Natural killer cell treated with Interleukin-12 subunit alpha and Interleukin-12 subunit beta and Interleukin-15 and Interleukin-18, amount 100 ng/mL, for 72 hours (primary cell): ENCODE data around the gene SUZ12. TPM values are rescaled to one million over a fixed set of nuclear protein-coding genes. Genes with fewer than 3 reads are reported as not detected.
A peak's percentile ranks its signal among the peaks of the same experiment; 100 is the strongest.
"Not testable (repeated sequence)": the region's sequence is repeated elsewhere in the genome, so short reads cannot be mapped to it uniquely, and the experiment has no call there.

ENCODE experiments used
- ATAC-seq, 2 donors: fragments of 150-1000 bp; cut with Tn5 transposase in 1 of 2; sonication (Bioruptor Pico), chemical (Tn5 transposase) in 1 of 2; 2 replicates each; pipeline ENCODE4 v1.10.0; 2021
- DNase-seq: peaks from one replicate; pipeline ENCODE4 v3.0.0; 2022; ENCODE audit warnings: low spot score
- H3K27ac Mint-ChIP-seq, 2 donors: 1 replicate in 1 of 2; 2 replicates in 1 of 2; pipeline ENCODE4 v1.8.0; 2022; ENCODE audit warnings: mixed read lengths in 2 of 2, mild to moderate bottlenecking in 1 of 2, moderate library complexity in 1 of 2
- H3K27me3 Mint-ChIP-seq, 2 donors: 1 replicate in 1 of 2; 2 replicates in 1 of 2; pipeline ENCODE4 v1.8.0; 2022; ENCODE audit warnings: mixed read lengths in 2 of 2
- H3K36me3 Mint-ChIP-seq: one replicate; pipeline ENCODE4 v1.8.0; 2022; ENCODE audit warnings: mixed read lengths
- H3K4me1 Mint-ChIP-seq, 2 donors: 1 replicate in 1 of 2; 2 replicates in 1 of 2; pipeline ENCODE4 v1.8.0; 2022; ENCODE audit warnings: low read depth in 2 of 2, mixed read lengths in 2 of 2, mild to moderate bottlenecking in 1 of 2
- H3K4me3 Mint-ChIP-seq: one replicate; pipeline ENCODE4 v1.8.0; 2022; ENCODE audit warnings: mixed read lengths
- H3K9me3 Mint-ChIP-seq: 2 replicates; pipeline ENCODE4 v1.8.0; 2022; ENCODE audit warnings: mixed read lengths
- total RNA-seq, 2 donors: library from RNA; stranded (reverse); gene quantifications; one replicate each; pipeline ENCODE4 v1.2.3, GENCODE V29; 2022

The SUZ12 gene
- total RNA-seq, 2 donors from 2014 or later: 41.1 to 66.2 TPM

DNA sequence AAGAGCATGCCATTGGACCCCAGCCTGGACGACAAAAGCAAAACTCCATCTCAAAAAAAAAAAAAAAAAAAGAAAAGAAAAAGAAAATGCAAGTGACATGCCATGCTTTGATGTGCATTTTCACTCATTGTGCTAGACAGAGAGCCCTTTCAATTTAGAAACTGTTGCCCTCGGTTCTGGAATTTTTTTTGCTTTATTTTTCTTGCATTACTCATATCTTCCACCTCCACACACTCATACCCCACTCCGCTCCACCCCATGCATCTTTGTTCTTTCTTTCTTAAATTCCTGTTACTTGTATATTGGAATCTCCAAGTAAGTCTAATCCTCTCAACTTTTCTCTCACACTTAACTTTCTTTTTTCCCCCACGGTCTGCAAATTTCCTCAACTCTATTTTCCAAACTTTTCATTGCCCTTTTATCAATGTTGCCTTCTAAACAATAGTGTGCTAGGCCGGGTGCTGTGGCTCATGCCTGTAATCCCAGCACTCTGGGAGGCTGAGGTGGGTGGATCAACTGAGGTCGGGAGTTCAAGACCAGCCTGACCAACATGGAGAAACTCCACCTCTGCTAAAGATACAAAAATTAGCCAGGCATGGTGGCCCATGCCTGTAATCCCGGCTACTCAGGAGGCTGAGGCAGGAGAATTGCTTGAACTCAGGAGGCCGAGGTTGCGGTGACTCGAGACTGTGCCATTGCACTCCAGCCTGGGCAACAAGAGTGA, 16.8 kb upstream of the SUZ12 start:
- no peaks in the 10 kb centered on the region for H3K9me3 Mint-ChIP-seq

DNA sequence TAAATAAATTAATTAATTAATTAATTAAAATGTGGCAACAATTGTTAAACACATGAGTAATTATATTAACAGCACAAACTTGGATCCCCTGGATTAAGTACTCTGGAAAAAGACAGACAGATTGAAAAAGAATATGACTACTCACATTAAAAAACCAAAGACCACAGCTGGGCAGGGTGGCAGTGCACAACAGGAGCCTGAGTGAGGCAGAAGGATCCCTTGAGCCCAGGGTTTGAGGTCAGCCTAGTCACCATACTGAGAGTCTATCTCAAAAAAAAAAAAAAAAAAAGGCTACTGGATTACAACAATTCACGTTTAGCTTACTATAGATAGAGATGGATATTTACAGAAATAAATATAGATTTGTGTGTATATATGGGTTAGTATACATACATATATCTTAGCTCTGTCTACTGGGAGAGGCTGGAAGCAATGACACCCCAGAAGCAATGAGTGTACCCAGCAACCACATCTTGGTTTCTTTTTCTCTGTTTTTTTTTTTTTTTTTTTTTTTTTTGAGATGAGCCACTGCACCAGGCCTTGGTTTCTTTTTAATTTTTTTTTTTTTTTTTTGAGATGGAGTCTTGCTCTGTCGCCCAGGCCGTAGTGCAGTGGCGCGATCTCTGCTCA, 10.6 kb upstream of the SUZ12 start:
- ATAC-seq: peak in 1 of 2 donors; percentile 54
- H3K9me3 Mint-ChIP-seq: no peaks in the 10 kb centered on the region
- no peak for DNase-seq
- no peaks in the 10 kb centered on the region for H3K36me3 Mint-ChIP-seq
- no peaks in the 10 kb centered on the region for H3K27me3 Mint-ChIP-seq
- H3K4me1 Mint-ChIP-seq: no peaks in the 10 kb centered on the region
- H3K4me3 Mint-ChIP-seq: no peak overlapping the region
- H3K27ac Mint-ChIP-seq: no peak overlapping the region

More for the DNA sequence above, 16.8 kb upstream of the SUZ12 start:
- peaks cover 20 to 37% of the 10 kb centered on the region in 2 donors for H3K27me3 Mint-ChIP-seq
- DNase-seq (no peak), ATAC-seq (peak in 1 of 2 donors; percentile 49)
- no peaks in the 10 kb centered on the region for H3K4me1 Mint-ChIP-seq
- no peak overlapping the region for H3K27ac Mint-ChIP-seq
- H3K4me3 Mint-ChIP-seq: no peak overlapping the region
- no peaks in the 10 kb centered on the region for H3K36me3 Mint-ChIP-seq

DNA sequence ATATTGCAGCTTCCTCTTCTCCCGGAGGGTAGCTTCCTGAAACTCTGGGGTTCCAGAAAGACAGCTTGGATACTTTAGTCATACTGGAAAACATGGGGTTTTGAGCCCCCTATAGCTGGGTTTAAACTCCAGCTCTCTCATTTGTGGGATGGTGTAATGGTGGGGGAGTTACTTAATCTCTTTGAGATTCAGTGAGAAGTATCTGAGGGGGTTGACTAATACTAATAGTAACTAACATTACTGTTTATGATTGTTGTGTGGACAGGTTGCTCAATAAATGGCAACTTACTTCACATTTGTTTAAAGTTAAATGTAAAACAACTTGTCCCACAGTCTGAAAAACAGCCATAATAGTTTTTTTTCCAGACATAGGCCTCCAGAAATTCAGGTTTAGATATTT, 5.1 kb upstream of the SUZ12 start:
- DNase-seq: no peak
- peaks cover 0 to 3% of the 10 kb centered on the region in 2 donors for H3K4me1 Mint-ChIP-seq
- no peaks in the 10 kb centered on the region for H3K36me3 Mint-ChIP-seq
- no peaks in the 10 kb centered on the region for H3K27me3 Mint-ChIP-seq
- ATAC-seq: no peak
- no peak overlapping the region for H3K4me3 Mint-ChIP-seq
- no peaks in the 10 kb centered on the region for H3K9me3 Mint-ChIP-seq
- H3K27ac Mint-ChIP-seq: no peak overlapping the region

DNA sequence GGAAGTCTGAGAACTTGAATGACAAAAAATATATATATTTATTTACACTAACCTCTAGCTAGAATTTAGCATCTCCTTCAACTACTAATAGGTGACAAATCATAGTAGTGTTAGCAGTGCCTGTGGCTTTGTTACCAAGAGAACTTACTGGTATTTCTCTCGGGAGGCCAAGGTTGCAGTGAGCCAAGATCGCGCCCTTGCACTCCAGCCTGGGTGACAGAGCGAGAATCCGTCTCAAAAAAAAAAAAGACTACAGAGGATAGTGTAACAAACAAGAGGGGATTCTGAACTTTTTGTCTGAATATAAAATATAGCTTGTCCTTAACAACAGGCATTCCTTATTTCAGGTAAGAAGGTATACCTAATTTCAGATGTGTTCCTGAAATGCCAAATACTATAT, 1.3 kb upstream of the SUZ12 start:
- ATAC-seq (no peak), DNase-seq (no peak)
- peak overlapping the region; percentile 85 to 87 for H3K27ac Mint-ChIP-seq
- H3K36me3 Mint-ChIP-seq: no peaks in the 10 kb centered on the region
- H3K27me3 Mint-ChIP-seq: no peaks in the 10 kb centered on the region
- H3K4me3 Mint-ChIP-seq: no peak overlapping the region
- H3K9me3 Mint-ChIP-seq: no peaks in the 10 kb centered on the region
- peaks cover 8 to 9% of the 10 kb centered on the region in 2 donors for H3K4me1 Mint-ChIP-seq

DNA sequence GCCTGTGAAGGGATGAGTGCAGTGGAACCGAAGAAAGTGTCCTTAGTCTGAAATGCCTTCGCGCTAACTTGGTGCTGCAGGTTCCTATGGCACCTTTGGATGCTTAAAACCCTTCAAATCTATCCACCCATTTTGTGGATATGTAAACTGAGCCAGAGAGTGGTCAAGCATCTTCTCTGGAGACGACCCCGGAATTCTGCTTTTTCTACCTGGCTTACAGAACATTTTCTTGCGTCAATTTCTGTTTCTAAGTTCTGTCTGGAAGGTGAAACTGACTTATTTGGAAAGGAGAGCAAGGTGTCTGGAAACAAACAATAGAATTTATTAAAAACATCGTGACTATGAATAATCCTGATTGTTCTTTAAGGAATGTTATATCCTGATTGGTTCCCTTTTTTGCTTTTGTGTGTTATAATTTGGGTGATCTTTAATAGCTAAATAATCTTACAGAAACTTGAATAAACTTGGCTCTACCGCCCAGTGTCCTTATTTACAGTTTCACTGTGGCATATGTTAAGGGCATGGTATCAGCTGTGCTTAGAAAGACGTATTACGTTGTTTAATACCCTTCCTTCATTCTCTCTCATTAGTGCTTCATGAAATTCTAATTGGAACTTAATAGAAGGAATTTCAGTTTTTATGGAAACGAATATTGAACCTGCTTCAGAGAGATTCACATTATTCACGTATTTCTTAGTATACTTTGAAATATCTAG, 1.3 kb downstream of the SUZ12 start:
- H3K27ac Mint-ChIP-seq: peak overlapping the region; percentile 34 to 61
- not testable (repeated sequence) for H3K4me1 Mint-ChIP-seq, ATAC-seq, H3K27me3 Mint-ChIP-seq, H3K36me3 Mint-ChIP-seq, DNase-seq, H3K9me3 Mint-ChIP-seq
- peak overlapping the region; percentile 81 for H3K4me3 Mint-ChIP-seq

DNA sequence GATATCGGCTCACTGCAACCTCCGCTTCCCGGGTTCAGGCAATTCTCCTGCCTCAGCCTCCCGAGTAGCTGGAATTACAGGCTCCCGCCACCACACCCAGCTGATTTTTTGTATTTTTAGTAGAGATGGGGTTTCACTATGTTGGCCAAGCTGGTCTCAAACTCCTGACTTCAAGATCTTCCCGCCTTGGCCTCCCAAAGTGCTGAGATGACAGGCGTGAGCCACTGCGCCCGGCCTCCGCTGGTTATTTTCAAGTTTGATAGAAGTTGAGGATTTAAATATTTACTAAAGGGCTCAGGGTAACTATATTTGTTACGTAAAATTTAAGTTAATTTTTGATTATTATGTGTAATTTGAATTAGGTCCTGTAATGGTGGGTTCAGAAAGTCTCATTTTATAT, 5.1 kb downstream of the SUZ12 start:
- not testable (repeated sequence) for H3K36me3 Mint-ChIP-seq, H3K4me1 Mint-ChIP-seq, H3K4me3 Mint-ChIP-seq, DNase-seq, H3K27me3 Mint-ChIP-seq, ATAC-seq, H3K27ac Mint-ChIP-seq, H3K9me3 Mint-ChIP-seq

DNA sequence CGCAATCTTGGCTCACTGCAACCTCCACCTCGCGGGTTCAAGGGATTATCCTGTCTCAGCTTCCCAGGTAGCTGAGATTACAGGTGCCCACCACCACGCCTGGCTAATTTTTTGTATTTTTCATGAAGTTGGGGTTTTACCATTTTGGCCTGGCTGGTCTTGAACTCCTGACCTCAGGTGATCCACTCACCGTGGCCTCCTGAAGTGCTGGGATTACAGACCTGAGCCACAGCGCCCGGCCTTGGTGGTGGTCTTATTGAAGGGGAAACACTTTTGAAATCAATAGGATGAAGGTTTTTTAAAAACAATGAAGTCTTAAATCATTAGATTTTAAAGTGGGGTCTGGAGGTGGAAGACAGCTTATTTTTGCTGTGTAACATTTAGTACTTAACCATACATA, 5.6 kb downstream of the SUZ12 start:
- not testable (repeated sequence) for H3K4me3 Mint-ChIP-seq, H3K36me3 Mint-ChIP-seq, H3K4me1 Mint-ChIP-seq, H3K27ac Mint-ChIP-seq, DNase-seq, ATAC-seq, H3K27me3 Mint-ChIP-seq, H3K9me3 Mint-ChIP-seq

DNA sequence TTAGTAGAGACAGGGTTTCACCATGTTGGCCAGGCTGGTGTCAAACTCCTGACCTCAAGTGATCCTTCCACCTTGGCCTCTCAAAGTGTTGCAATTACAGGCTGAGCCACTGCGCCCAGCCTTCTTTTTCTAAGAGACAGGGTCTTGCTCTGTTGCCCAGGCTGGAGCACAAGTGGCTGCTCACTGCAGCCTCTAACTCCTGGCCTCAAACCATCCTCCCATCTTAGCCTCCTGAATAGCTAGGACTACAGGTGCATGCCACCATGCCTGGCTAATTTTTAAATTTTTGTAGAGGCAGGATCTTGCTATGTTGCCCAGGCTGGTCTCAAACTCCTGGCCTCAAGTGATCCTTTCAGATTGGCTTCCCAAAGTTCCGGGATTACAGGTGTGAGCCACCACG, 15.1 kb downstream of the SUZ12 start:
- not testable (repeated sequence) for H3K27me3 Mint-ChIP-seq, H3K9me3 Mint-ChIP-seq, H3K4me3 Mint-ChIP-seq, ATAC-seq, H3K4me1 Mint-ChIP-seq, H3K27ac Mint-ChIP-seq, DNase-seq
- peaks cover 11% of the 10 kb centered on the region for H3K36me3 Mint-ChIP-seq

DNA sequence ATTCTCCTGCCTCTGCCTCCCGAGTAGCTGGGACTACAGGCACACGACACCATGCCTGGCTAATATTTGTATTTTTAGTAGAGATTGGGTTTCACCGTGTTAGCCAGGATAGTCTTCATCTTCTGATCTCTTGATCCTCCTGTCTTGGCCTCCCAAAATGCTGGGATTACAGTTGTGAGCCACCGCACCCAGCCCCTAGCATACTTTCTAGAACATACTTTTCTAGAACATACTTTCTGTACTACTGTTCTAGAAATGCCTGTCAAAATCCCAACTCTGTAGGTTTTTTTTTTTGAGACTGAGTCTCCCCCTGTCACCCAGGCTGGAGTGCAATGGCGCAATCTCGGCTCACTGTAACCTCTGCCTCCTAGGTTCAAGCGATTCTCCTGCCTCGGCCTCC, 27.3 kb downstream of the SUZ12 start:
- H3K9me3 Mint-ChIP-seq, H3K36me3 Mint-ChIP-seq, H3K27me3 Mint-ChIP-seq, H3K27ac Mint-ChIP-seq, H3K4me1 Mint-ChIP-seq, H3K4me3 Mint-ChIP-seq, ATAC-seq, DNase-seq: not testable (repeated sequence)

DNA sequence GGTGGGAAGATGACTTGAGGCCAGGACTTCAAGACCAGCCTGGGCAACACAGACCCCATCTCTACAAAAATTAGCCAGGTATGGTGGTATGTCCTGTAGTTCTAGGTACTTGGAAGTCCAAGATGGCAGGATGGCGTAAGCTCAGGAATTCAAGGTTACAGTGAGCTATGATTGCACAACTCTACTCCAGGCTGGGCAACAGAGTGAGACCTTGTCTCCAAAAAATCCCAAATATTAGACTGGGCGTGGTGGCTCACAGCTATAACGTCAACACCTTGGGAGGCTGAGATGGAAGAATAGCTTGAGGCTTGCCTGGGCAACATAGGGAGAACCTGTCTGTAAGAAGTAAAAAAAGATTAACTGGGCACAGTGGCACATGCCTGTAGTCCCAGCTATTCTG, 30.8 kb downstream of the SUZ12 start:
- H3K4me1 Mint-ChIP-seq: peaks cover 0 to under 1% of the 10 kb centered on the region in 2 donors
- no peaks in the 10 kb centered on the region for H3K36me3 Mint-ChIP-seq
- DNase-seq (no peak), ATAC-seq (no peak)
- no peak overlapping the region for H3K27ac Mint-ChIP-seq
- H3K4me3 Mint-ChIP-seq: no peak overlapping the region
- no peaks in the 10 kb centered on the region for H3K9me3 Mint-ChIP-seq
- H3K27me3 Mint-ChIP-seq: no peaks in the 10 kb centered on the region

DNA sequence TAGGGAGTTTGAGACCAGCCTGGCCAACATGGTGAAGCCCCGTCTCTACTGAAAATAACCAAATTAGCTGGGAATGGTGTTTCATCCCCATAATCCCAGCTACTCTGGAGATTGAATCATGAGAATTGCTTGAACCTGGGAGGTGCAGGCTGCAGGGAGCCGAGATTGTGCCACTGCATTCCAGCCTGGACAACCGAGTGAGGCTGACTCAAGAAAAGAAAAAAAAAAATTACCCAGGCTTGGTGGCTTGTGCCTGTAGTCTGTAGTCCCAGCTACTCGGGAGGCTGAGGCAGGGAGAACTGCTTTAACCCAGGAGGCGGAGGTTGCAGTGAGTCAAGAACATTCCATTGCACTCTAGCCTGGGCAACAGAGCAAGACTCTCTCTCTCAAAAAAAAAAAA, 33.6 kb downstream of the SUZ12 start:
- not testable (repeated sequence) for H3K4me3 Mint-ChIP-seq, H3K27ac Mint-ChIP-seq, ATAC-seq, H3K9me3 Mint-ChIP-seq, H3K4me1 Mint-ChIP-seq, H3K27me3 Mint-ChIP-seq, DNase-seq, H3K36me3 Mint-ChIP-seq

DNA sequence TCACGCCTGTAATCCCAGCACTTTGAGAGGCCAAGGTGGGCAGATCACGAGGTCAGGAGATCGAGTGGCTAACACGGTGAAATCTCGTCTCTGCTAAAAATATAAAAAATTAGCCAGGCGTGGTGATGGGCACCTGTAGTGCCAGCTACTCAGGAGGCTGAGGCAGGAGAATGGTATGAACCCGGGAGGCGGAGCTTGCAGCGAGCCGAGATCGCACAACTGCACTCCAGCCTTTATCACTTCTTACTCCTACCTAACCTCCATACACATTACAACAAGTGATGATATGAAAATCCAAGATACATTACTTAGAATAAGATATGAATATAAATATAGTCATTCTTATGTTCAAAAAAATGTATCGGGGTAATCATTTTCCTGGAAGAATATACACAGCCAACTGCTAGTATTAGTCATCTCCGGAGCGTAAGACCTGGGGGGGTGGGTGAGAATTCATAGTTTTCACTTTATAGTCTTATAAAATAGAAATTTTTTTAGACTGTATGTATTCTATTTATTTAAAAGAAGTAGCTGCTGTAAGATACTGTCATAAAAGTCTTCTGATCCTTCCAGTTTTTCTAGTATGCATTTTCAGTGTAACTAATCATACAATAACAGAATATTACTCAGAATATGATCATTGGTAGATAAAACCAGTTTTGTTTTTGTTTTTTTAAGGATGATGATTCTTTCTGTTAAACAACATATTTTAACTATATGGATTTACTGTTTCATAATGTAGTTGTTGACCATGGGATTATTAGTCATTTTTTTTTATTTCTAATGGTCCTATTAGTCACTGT, 37.7 kb downstream of the SUZ12 start:
- H3K4me3 Mint-ChIP-seq, ATAC-seq, H3K9me3 Mint-ChIP-seq, H3K27me3 Mint-ChIP-seq, H3K27ac Mint-ChIP-seq, DNase-seq, H3K4me1 Mint-ChIP-seq: not testable (repeated sequence)
- H3K36me3 Mint-ChIP-seq: peaks cover 18% of the 10 kb centered on the region

DNA sequence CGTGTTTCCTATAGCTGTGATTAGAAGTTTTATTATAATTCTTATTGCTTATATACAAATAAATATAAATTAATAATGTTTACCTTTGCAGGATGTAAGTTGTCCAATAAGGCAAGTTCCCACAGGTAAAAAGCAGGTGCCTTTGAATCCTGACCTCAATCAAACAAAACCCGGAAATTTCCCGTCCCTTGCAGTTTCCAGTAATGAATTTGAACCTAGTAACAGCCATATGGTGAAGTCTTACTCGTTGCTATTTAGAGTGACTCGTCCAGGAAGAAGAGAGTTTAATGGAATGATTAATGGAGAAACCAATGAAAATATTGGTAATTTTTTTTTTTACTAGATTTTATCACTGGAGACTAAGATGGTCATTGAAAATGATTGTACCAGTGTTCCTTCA, 38.6 kb downstream of the SUZ12 start:
- not testable (repeated sequence) for ATAC-seq, H3K9me3 Mint-ChIP-seq, H3K4me1 Mint-ChIP-seq, H3K4me3 Mint-ChIP-seq, H3K27ac Mint-ChIP-seq, DNase-seq, H3K27me3 Mint-ChIP-seq
- peaks cover 20% of the 10 kb centered on the region for H3K36me3 Mint-ChIP-seq
